ENCODE data around the gene CNOT6. TPM values are rescaled to one million over a fixed set of nuclear protein-coding genes. Genes with fewer than 3 reads are reported as not detected.

CNOT6 gene
- total and polyA plus RNA-seq, 10 of the 15 experiments (the other 5 are each of a cell fraction or from before 2014, with no cell fraction given): 3.8 to 22.1 (median 12.1) TPM

- TF ChIP-seq CUX1 (IDR thresholded peaks at IDR 0.05; ENCODE audit: insufficient replicate concordance, low read depth, low read length) (no peak), POLR2AphosphoS5 (IDR thresholded peaks at IDR 0.05; ENCODE audit: low read length) (no peak), CEBPZ (IDR thresholded peaks at IDR 0.05; ENCODE audit: low read depth, low read length) (no peak), NFYB (IDR thresholded peaks at IDR 0.05; ENCODE audit: insufficient read depth, low read depth, low read length) (no peak), LARP7 (IDR thresholded peaks at IDR 0.05) (no peak)
Observed at GRCh38 chr5:180464603-180464970, 29.6 kb upstream of the CNOT6 start (continued).

Data from GM12878 (cell line).